CD4-positive, CD25-positive, alpha-beta regulatory T cell (primary cell): Measurements from ENCODE around the gene SHOC2. TPM values are rescaled to one million over a fixed set of nuclear protein-coding genes. Genes with fewer than 3 reads are reported as not detected.

ENCODE experiments used
- ATAC-seq, 2 donors: fragments of 150-1000 bp; cut with Tn5 transposase; one replicate each; pipeline ENCODE4 v1.10.0; 2021; ENCODE audit warnings: low read depth in 2 of 2, moderate number of reproducible peaks in 2 of 2, moderate library complexity in 1 of 2
- DNase-seq, 3 donors: peaks; one replicate each; pipeline versions ENCODE4 v3.0.0 to v3.0.0-alpha.2; 2012 to 2022; ENCODE audit warnings: mixed read lengths in 1 of 3
- H3K27ac ChIP-seq: one replicate; pipeline ENCODE4 v1.7.0; 2013; ENCODE audit warnings: mild to moderate bottlenecking, low read length; ENCODE audit not compliant: insufficient read depth, poor library complexity, severe bottlenecking
- H3K27me3 ChIP-seq: one replicate; pipeline ENCODE4 v1.7.0; 2013; ENCODE audit warnings: low read length; ENCODE audit not compliant: control insufficient read depth, insufficient read depth
- H3K36me3 ChIP-seq: one replicate; pipeline ENCODE4 v1.7.0; 2013; ENCODE audit warnings: mild to moderate bottlenecking, low read length, moderate library complexity; ENCODE audit not compliant: control insufficient read depth, insufficient read depth
- H3K4me1 ChIP-seq: 2 replicates; pipeline ENCODE4 v1.7.0; 2013; ENCODE audit warnings: mild to moderate bottlenecking, low read length; ENCODE audit not compliant: insufficient read depth, control insufficient read depth, poor library complexity, severe bottlenecking
- H3K4me3 ChIP-seq: one replicate; pipeline ENCODE4 v1.7.0; 2013; ENCODE audit warnings: low read depth, mild to moderate bottlenecking, low read length, moderate library complexity
- H3K9me3 ChIP-seq, 2 experiments: 1 replicate in 1 of 2; 2 replicates in 1 of 2; pipeline ENCODE4 v1.7.0; 2013; ENCODE audit warnings: low read length in 2 of 2, mild to moderate bottlenecking in 1 of 2, moderate library complexity in 1 of 2; ENCODE audit not compliant: control insufficient read depth in 2 of 2
- H3K27ac Mint-ChIP-seq, 3 donors: one replicate each; pipeline ENCODE4 v1.8.0; 2020 to 2022; ENCODE audit warnings: mild to moderate bottlenecking in 3 of 3, mixed read lengths in 3 of 3, moderate library complexity in 2 of 3
- H3K27me3 Mint-ChIP-seq: one replicate; pipeline ENCODE4 v1.8.0; 2022; ENCODE audit warnings: mild to moderate bottlenecking, mixed read lengths
- H3K36me3 Mint-ChIP-seq: one replicate; pipeline ENCODE4 v1.8.0; 2020; ENCODE audit warnings: mixed read lengths
- H3K4me1 Mint-ChIP-seq, 4 donors: one replicate each; pipeline ENCODE4 v1.8.0; 2020 to 2022; ENCODE audit warnings: mixed read lengths in 4 of 4, mild to moderate bottlenecking in 1 of 4
- H3K4me3 Mint-ChIP-seq, 4 donors: one replicate each; pipeline ENCODE4 v1.8.0; 2020 to 2022; ENCODE audit warnings: mild to moderate bottlenecking in 4 of 4, mixed read lengths in 4 of 4, moderate library complexity in 3 of 4
- H3K9me3 Mint-ChIP-seq, 7 donors: one replicate each; pipeline ENCODE4 v1.8.0; 2020 to 2022; ENCODE audit warnings: mixed read lengths in 7 of 7, mild to moderate bottlenecking in 3 of 7, moderate library complexity in 2 of 7
- polyA plus RNA-seq, 4 donors: library from polyadenylated mRNA; unstranded; fragments of 300-500 nt; fragmentation: Illumina TruSeq; gene quantifications; one replicate each; pipeline ENCODE4 v1.2.3, GENCODE V29; 2021
- total RNA-seq: library from RNA; stranded (reverse); gene quantifications from one replicate; pipeline ENCODE4 v1.2.3, GENCODE V29; 2022

Gene SHOC2
- total and polyA plus RNA-seq, 5 donors from 2014 or later = 62.1 to 91.3 (median 64.6) TPM

- Histone ChIP-seq H3K36me3 (peaks cover 10% of the 10 kb centered on the region), H3K4me3 (peak overlapping the region; percentile 99), H3K27ac (peak overlapping the region; percentile 99), H3K27me3 (no peaks in the 10 kb centered on the region), H3K9me3 (no peaks in the 10 kb centered on the region), H3K4me1 (peaks cover 24% of the 10 kb centered on the region)
- peak overlapping the region; percentile 96 to 100 (median 99) for H3K4me3 Mint-ChIP-seq
- H3K9me3 Mint-ChIP-seq = no peaks in the 10 kb centered on the region
- H3K36me3 Mint-ChIP-seq = peaks cover 8% of the 10 kb centered on the region
- H3K27ac Mint-ChIP-seq = peak overlapping the region; percentile 98 to 100 (median 100)
- DNase-seq (peak in 2 of 3 donors; percentile 83 to 92), ATAC-seq (no peak)
- H3K27me3 Mint-ChIP-seq = no peaks in the 10 kb centered on the region
- H3K4me1 Mint-ChIP-seq = peaks cover 10 to 62% (median 33%) of the 10 kb centered on the region in 4 donors
Observed at GRCh38 chr10:110918269-110918642, 1.1 kb upstream of the SHOC2 start.

GRCh38 chr10:110918643-110919348 lies 608 bp upstream of the SHOC2 start, which contains the start of gene BBIP1:
Gene BBIP1 (minus strand): TSS chr10:110919180. CDS start chr10:110918157, 1,023 bp downstream.
- DNase-seq = peak in 1 of 3 donors; percentile 75
- Mint-ChIP-seq H3K4me1 (peaks cover 15 to 67% (median 37%) of the 10 kb centered on the region in 4 donors), H3K27ac (peak within 1 kb of the TSS; percentile 98 to 100 (median 100)), H3K36me3 (peaks cover 8% of the 10 kb centered on the region), H3K4me3 (peak within 1 kb of the TSS; percentile 98 to 100 (median 100)), H3K9me3 (no peaks in the 10 kb centered on the region), H3K27me3 (no peaks in the 10 kb centered on the region)
- H3K4me3 ChIP-seq = peak within 1 kb of the TSS; percentile 99
- H3K9me3 ChIP-seq = no peaks in the 10 kb centered on the region
- peaks cover 25% of the 10 kb centered on the region for H3K4me1 ChIP-seq
- H3K36me3 ChIP-seq = peaks cover 8% of the 10 kb centered on the region
- peak; percentile 39 to 96 for ATAC-seq
- peak within 1 kb of the TSS; percentile 99 for H3K27ac ChIP-seq
- no peaks in the 10 kb centered on the region for H3K27me3 ChIP-seq

- Histone ChIP-seq H3K9me3 (no peaks in the 10 kb centered on the region), H3K36me3 (no peaks in the 10 kb centered on the region), H3K4me1 (peaks cover 30% of the 10 kb centered on the region), H3K27me3 (no peaks in the 10 kb centered on the region), H3K4me3 (peak overlapping the region; percentile 91), H3K27ac (peak overlapping the region; percentile 99)
- peaks cover 8% of the 10 kb centered on the region for H3K36me3 Mint-ChIP-seq
- no peaks in the 10 kb centered on the region for H3K27me3 Mint-ChIP-seq
- H3K4me3 Mint-ChIP-seq = peak overlapping the region; percentile 94 to 99 (median 96)
- no peak for ATAC-seq
- no peaks in the 10 kb centered on the region for H3K9me3 Mint-ChIP-seq
- H3K4me1 Mint-ChIP-seq = peaks cover 20 to 64% (median 42%) of the 10 kb centered on the region in 4 donors
- H3K27ac Mint-ChIP-seq = peak overlapping the region; percentile 77 to 91 (median 90)
- DNase-seq = peak; percentile 4 to 47 (median 22)
Observed at GRCh38 chr10:110919971-110920881, 822 bp downstream of the SHOC2 start.

GRCh38 chr10:110923856-110924493 lies 4.6 kb downstream of the SHOC2 start:
- Mint-ChIP-seq H3K36me3 (no peaks in the 10 kb centered on the region), H3K4me3 (peak overlapping the region in 2 of 4 donors; percentile 16 to 17), H3K9me3 (no peaks in the 10 kb centered on the region), H3K4me1 (peaks cover 24 to 68% (median 41%) of the 10 kb centered on the region in 4 donors), H3K27ac (peak overlapping the region in 1 of 3 donors; percentile 33), H3K27me3 (no peaks in the 10 kb centered on the region)
- H3K27ac ChIP-seq = no peak overlapping the region
- DNase-seq = no peak
- peak overlapping the region; percentile 9 for H3K4me3 ChIP-seq
- peaks cover 39% of the 10 kb centered on the region for H3K4me1 ChIP-seq
- H3K36me3 ChIP-seq = no peaks in the 10 kb centered on the region
- ATAC-seq = no peak
- no peaks in the 10 kb centered on the region for H3K9me3 ChIP-seq
- H3K27me3 ChIP-seq = no peaks in the 10 kb centered on the region

GRCh38 chr10:110927461-110927860 lies 8.1 kb downstream of the SHOC2 start:
- Histone ChIP-seq H3K4me1 (peaks cover 35% of the 10 kb centered on the region), H3K9me3 (no peaks in the 10 kb centered on the region), H3K36me3 (no peaks in the 10 kb centered on the region), H3K27ac (no peak overlapping the region), H3K27me3 (no peaks in the 10 kb centered on the region), H3K4me3 (peak overlapping the region; percentile 7)
- Mint-ChIP-seq H3K4me3 (no peak overlapping the region), H3K36me3 (no peaks in the 10 kb centered on the region), H3K27ac (no peak overlapping the region), H3K4me1 (peaks cover 24 to 47% (median 38%) of the 10 kb centered on the region in 4 donors), H3K27me3 (no peaks in the 10 kb centered on the region), H3K9me3 (no peaks in the 10 kb centered on the region)
- DNase-seq (no peak), ATAC-seq (no peak)

- ATAC-seq (no peak), DNase-seq (no peak)
- Mint-ChIP-seq H3K4me3 (no peak overlapping the region), H3K4me1 (peaks cover 17 to 42% (median 34%) of the 10 kb centered on the region in 4 donors), H3K9me3 (no peaks in the 10 kb centered on the region), H3K27ac (no peak overlapping the region), H3K27me3 (no peaks in the 10 kb centered on the region), H3K36me3 (no peaks in the 10 kb centered on the region)
- H3K36me3 ChIP-seq = peaks cover 2% of the 10 kb centered on the region
- no peaks in the 10 kb centered on the region for H3K27me3 ChIP-seq
- peak overlapping the region; percentile 9 for H3K4me3 ChIP-seq
- peaks cover 23% of the 10 kb centered on the region for H3K4me1 ChIP-seq
- no peak overlapping the region for H3K27ac ChIP-seq
- H3K9me3 ChIP-seq = no peaks in the 10 kb centered on the region
Observed at GRCh38 chr10:110931769-110932381, 12.5 kb downstream of the SHOC2 start.
